Measurements from ENCODE around the gene TMEM82.

GRCh38 chr1:15718199-15718601 lies 24.1 kb upstream of the TMEM82 start:
- TF ChIP-seq CTCF (conservative IDR thresholded peaks at IDR 0.05; ENCODE audit: low read length) (no peak), EZH2phosphoT487 (IDR thresholded peaks at IDR 0.05; ENCODE audit: borderline replicate concordance, low read depth, low read length) (no peak)
